Superior temporal gyrus (tissue), 1 donor: Measurements from ENCODE around the gene SESTD1.
"Not testable (repeated sequence)": the region's sequence is repeated elsewhere in the genome, so short reads cannot be mapped to it uniquely, and the experiment has no call there.

Experiments
- DNase-seq: peaks from one replicate; pipeline ENCODE4 v3.0.0-alpha.2; 2016; ENCODE audit errors: extremely low spot score

The SESTD1 gene

DNA sequence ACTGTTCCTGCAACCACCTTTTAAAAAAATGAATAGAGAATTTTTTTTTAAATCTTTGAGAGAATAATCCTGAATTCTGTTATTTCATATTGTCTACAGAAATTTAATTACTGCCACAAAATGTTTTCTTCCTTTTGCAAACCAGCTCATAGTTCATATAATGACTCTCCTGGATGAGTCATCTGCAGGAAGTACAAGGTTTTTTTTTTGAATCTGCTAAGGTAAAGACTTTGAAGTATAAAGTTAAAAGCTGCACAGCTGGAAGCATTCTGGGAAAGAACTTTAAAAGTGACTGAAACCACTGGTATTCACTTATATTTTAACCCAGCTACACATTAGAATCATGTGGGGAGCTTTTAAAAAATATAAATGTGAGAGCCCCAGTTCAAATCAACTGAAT lies 25.4 kb downstream of the SESTD1 start:
- DNase-seq: no peak

GRCh38 chr2:179238027-179238426 lies 26.6 kb downstream of the SESTD1 start:
- DNase-seq: no peak

DNA sequence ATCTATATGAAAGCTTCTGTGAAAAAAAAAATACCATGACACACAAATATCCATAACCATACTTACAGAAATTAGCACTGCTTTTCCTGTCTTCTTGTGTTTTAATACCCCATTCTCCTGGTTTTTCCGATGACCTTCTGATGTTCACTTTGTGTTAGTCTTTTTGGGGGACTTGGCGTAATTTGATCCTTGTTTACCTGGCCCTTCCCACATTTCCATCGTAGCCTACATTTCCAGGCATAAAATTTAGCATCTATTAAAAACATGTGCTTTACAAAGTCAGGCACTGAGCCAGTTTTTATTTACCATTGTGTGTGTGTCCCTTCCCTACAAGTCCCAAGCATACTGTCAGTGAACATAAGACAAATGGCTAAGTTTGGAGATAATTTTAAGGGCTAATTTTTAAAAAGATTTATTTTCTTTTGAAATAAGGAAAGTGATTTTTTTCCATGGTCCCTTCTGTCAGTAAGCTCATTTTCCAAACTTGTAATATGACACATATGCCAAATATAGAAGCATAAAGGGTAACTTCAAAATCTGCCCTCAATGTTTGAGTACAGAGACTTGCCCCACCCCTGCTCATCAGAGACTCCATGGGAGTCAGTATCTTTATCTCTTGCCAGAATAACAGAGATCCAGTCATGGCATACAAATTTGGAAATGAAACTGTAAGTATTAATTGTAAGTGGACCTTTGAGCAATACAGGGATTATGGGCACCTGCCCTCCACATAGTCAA lies 27.3 kb downstream of the SESTD1 start:
- no peak for DNase-seq

- peak; percentile 23 for DNase-seq
Observed at GRCh38 chr2:179235463-179236108, 29.0 kb downstream of the SESTD1 start.

- no peak for DNase-seq
Observed at GRCh38 chr2:179234658-179235240, 29.9 kb downstream of the SESTD1 start.

DNA sequence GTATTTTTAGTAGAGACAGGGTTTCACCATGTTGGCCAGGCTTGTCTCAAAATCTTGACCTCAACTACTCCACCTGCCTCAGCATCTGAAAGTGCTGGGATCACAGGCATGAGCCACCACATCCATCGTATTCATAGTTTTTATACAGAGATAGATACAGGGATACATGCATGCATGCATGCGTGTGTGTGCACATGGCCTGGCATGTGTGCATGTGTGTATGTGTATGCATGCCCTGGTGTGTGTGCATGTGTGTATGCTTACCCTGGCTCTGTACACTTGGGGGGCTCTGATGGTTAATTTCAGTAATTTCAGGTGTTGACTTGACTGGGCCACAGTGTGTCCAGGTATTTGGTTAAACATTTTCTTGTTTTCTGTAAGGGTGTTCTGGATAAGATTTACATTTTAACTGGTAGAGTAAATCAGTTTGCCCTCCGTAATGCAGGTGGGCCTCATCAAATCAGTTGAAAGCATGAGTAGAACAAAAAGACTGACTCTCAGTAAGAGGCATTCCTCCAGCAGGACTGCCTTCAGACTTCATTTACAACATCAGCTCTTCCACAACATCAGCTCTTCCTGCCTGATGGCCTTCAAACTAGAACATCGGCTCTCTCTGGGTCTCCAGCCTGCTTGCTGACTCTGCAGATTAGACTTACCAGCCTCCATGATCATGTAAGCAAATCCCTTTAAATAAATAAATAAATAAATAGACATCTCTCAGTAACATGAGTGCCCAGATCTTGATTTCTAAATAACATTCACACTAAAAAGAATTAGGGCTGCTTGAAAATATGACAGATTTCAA lies 30.8 kb downstream of the SESTD1 start:
- DNase-seq: peak; percentile 12

DNA sequence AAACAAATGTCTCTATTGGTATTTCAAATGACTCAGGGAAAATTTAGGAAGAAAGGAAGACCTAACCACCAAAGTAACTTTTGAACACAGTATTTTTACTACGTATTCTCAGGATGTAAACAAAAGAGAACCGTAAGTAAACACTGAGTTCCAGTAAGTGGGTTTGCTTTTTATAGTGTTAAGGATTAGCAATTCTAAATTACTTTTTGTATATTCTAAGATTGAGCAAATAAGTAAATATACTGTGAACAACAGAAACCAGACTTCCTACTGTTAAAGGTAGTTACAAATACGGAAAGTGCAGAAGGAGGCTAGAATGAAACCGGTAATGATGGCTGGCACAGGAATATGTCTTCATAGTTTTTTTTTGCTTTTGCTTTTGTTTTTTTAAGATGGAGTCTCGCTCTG lies 31.5 kb downstream of the SESTD1 start:
- peak; percentile 10 for DNase-seq

- DNase-seq: peak; percentile 51
Observed at GRCh38 chr2:179226961-179227259, 37.7 kb downstream of the SESTD1 start.

DNA sequence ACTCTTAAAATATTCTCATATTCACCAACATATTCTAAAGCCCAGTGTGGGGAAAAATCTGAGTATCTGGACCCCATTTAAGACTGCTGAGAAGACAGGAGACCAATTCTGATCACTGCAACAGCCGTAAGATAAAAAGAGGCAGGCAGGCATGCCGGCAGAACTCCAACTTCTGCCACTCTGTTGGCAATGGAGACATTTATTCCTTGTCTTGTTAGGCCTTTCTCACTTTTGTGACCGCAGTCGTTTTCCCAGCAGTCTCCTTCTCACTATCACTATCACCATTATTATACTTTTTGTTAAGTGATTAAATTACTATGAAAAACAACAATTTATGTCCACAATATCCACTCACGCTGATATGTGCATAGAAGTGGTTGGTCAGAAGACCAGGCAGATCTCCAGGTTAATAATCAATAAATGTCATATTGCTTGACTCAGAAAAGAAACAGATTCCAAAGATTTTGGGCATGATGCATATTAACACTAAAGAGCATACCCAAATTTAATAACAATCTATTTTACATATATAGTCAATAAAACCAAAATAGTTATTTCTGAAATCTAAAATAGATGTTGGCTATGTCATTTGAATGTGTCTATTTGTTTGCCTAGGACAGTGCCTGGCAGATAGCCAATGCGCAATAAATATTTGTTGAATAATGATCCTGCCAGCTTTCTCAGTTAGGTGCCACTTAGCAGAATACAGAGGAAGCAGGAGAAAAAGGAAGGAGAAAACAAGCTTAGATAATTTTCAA lies 38.2 kb downstream of the SESTD1 start:
- peak; percentile 72 for DNase-seq

DNA sequence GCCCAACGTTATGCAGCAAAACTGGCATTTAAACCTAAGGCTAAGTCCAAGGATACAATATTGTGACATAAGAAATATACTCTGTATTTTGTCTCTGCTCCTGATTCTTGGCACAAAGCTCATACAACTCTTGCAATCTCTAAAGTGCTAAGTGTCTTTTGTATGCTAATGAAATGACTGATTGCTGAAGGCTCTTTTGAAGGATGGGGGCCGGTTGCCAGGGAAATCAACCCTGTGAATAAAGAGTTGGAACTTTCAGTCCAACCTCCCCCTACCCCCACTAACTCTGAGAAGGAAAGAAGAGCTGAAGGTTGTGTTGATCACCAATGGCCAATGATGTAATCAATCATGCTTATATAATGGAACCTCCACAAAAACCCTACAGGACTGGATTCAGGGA lies 40.3 kb downstream of the SESTD1 start:
- DNase-seq: peak; percentile 33

- no peak for DNase-seq
Observed at GRCh38 chr2:179222076-179222475, 42.6 kb downstream of the SESTD1 start.

- peak; percentile 94 for DNase-seq
Observed at GRCh38 chr2:179218848-179219594, 45.6 kb downstream of the SESTD1 start.

- not testable (repeated sequence) for DNase-seq
Observed at GRCh38 chr2:179214671-179215070, 50.0 kb downstream of the SESTD1 start.

- no peak for DNase-seq
Observed at GRCh38 chr2:179211355-179211754, 53.3 kb downstream of the SESTD1 start.

- not testable (repeated sequence) for DNase-seq
Observed at GRCh38 chr2:179208277-179208676, 56.4 kb downstream of the SESTD1 start.

- no peak for DNase-seq
Observed at GRCh38 chr2:179207047-179207446, 57.6 kb downstream of the SESTD1 start.

DNA sequence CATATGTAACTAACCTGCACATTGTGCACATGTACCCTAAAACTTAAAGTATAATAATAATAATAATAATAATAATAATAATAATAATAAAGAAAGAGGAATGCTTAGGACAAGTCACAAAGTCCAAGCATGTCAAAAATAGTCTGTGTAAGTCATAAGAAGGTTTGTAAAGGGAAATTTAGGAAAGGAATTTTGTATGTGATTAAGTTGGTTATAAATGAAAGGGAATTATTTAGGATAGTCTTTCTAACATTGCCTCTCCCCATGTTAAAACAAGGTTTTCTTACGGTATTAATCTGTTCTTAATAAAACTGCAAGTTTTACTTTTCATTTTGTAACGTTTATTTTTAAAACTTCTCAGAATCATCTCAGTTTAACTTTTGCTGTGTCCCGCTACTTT lies 62.8 kb downstream of the SESTD1 start:
- DNase-seq: no peak

GRCh38 chr2:179195926-179196590 lies 68.6 kb downstream of the SESTD1 start:
- not testable (repeated sequence) for DNase-seq

- DNase-seq: no peak
Observed at GRCh38 chr2:179195141-179195540, 69.5 kb downstream of the SESTD1 start.

- DNase-seq: no peak
Observed at GRCh38 chr2:179193759-179194394, 70.8 kb downstream of the SESTD1 start.
